C4-2B (cell line): ENCODE measurements around the gene PLXNA2.

Experiments
- H3K27ac ChIP-seq: fragments of 450-650 bp; 2 replicates; pipeline ENCODE4 v1.5.1; 2017
- ZFX ChIP-seq: fragments of 450-650 bp; IDR thresholded peaks from 2 replicates; pipeline ENCODE4 v1.6.1; 2017
- TF ChIP-seq, protein P1 (sequence below): fragments of 450-650 bp; conservative IDR thresholded peaks from 2 replicates; pipeline ENCODE4 v1.5.1; 2017; ENCODE audit warnings: mild to moderate bottlenecking

PLXNA2 gene

DNA sequence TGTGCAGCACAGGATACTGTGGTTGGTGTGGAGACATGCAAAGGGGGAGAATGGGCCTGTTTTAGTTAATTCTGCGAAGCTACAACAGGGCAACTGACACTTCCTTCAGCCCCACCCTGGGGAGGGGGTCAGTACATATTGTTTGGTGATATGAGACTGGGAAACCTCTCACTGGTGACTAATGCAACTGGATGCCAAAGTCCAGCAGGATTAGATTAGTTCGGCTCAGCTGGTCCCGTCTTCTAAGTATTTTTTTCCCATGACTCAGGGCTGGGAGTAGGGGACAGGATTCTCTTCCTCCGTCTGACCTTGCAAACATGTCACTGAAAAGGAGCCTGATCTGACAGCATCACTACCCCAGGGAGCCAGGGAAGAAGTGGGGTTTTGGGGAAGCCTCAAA, 43.0 kb downstream of the PLXNA2 start:
- no peak for TF ChIP-seq ZFX
- TF ChIP-seq, protein P1, sequence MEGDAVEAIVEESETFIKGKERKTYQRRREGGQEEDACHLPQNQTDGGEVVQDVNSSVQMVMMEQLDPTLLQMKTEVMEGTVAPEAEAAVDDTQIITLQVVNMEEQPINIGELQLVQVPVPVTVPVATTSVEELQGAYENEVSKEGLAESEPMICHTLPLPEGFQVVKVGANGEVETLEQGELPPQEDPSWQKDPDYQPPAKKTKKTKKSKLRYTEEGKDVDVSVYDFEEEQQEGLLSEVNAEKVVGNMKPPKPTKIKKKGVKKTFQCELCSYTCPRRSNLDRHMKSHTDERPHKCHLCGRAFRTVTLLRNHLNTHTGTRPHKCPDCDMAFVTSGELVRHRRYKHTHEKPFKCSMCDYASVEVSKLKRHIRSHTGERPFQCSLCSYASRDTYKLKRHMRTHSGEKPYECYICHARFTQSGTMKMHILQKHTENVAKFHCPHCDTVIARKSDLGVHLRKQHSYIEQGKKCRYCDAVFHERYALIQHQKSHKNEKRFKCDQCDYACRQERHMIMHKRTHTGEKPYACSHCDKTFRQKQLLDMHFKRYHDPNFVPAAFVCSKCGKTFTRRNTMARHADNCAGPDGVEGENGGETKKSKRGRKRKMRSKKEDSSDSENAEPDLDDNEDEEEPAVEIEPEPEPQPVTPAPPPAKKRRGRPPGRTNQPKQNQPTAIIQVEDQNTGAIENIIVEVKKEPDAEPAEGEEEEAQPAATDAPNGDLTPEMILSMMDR: no peak
- no peak overlapping the region for H3K27ac ChIP-seq

DNA sequence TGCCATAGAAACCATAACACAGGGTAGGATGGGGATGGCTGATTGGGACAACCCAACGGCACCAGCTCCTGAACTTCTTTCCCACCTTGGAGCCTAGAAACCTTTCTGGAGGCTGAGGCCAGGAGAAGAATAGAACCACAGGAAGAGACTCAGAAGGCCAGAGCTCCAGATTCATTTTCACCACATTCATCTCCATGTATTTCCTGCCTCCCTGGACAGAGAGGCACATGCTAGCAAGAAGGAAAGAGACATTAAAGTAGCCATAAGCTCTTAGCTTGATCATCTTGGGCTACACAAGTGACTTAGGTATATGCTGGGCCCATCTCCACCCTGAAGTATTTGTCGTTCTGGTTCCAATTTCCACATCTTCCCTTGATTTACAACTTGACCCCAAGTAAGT, 44.1 kb downstream of the PLXNA2 start:
- no peak overlapping the region for H3K27ac ChIP-seq
- TF ChIP-seq ZFX: no peak
- TF ChIP-seq, protein P1: no peak

DNA sequence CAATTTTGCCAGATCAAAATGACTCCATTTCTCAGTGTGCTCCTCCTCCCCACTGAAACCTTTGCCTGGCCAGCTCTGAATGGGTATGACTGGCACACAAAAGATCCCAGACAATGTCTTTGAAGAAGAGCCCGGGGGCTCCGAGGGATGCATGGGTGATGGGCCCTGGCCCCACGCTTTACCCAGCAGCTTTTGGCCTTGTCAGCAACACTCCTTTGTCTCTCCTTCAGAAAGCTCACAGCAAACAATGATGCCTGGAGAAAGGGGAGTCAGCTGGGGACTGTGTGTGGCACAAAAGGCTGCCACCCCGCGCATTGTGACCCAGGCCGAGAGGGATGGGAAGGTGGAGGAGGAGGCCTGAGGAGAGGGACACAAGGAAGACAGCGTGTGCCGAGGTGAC, 45.9 kb downstream of the PLXNA2 start:
- no peak overlapping the region for H3K27ac ChIP-seq
- TF ChIP-seq, protein P1: no peak
- TF ChIP-seq ZFX: no peak

DNA sequence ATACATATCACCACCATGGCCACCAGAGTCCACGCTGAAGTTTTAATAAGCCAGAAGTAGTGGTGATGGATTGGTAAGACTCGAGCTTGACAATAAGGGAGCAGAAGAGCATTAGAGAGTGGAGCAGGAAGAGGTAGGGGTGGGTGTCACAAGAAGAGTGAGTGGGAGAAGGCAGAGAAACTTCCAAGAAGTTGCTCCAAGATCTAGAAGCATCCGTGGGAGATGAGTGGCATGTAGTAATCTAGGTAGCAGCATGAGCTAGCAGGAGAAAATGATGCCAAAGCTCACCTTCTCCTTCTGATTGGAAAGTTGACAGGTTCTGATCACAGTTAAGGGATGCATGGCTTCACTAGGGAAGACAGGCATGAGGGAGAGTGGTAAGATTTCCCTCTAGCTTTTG, 49.2 kb downstream of the PLXNA2 start:
- TF ChIP-seq ZFX: no peak
- TF ChIP-seq, protein P1: no peak

DNA sequence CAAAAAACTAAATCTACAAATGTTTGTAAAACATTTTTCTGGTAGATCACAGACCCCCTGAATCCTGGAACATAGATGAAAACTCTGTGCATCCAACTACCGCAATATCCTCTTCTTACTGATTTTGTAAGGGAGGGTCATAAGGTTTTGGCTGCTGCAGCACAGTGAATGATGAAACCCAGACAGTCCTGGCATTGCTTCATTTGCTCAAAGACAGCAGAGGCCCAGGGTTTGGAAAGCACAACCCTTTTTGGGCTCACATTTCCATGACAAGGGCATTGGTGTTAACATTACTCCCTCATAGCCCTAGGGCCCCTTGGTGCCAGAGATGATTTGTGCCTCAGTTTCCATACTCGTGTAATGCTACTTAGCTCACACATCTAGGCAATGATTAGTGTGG, 51.2 kb downstream of the PLXNA2 start:
- TF ChIP-seq, protein P1: no peak
- no peak for TF ChIP-seq ZFX
- no peak overlapping the region for H3K27ac ChIP-seq

More for the DNA sequence above, 49.2 kb downstream of the PLXNA2 start:
- H3K27ac ChIP-seq: no peak overlapping the region

DNA sequence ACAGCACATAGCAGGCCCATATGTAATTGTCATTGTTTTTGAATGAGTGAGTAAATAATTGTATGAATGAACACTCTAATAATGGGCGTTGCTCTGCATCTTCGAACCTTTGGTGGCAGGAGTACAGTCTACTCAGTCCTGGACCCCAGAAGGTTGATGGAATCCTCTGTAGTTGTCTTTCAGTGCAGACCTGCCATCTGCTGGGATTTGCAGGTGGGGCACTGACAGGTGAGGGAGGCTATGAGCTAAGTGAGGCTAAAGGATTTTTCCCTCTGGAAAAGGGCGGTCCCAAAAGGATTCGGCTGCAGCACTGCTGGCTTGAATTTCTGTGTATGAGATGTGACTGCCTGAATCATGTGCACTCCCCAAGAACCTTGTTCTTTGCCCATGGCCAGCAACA, 53.4 kb downstream of the PLXNA2 start:
- H3K27ac ChIP-seq: no peak overlapping the region
- no peak for TF ChIP-seq ZFX
- TF ChIP-seq, protein P1: no peak

DNA sequence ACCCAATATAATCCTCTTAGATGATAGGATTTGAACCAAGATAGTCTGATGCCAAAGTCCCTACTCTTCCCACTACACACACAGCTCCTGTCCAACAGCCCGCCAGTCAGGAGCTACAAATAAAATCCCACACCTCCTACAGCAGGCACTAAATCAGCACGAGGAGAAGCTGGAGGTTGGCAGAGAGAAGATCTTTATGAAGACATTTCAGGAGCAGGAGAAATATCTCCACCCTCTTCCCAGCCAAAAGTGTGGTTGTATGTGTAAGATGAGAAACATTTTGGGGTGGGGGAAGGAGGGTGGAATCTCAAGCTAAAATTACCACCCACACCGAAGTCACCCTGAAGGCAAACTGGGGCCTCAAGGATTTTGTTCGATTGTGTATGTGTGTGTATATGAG, 54.5 kb downstream of the PLXNA2 start:
- TF ChIP-seq, protein P1: no peak
- no peak for TF ChIP-seq ZFX
- H3K27ac ChIP-seq: no peak overlapping the region

DNA sequence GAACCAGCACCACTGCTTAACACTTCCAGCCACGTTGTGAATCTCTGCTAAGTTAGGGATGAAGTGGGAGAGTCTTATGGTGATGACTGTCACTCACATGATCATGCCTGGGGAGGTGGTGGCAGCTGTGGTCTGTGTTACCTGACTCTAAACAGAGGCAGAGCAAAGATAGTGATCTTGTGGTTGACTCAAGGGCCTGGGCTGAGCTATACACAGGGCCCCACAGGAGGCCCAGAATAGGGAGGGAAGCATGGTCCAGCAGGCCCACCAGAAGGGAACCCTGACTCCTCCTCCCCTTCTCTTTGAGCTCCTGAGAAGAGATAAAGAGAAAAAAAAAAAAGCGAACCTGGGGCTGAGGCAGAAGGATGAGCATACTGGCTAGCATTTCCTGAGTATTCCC, 55.0 kb downstream of the PLXNA2 start:
- no peak overlapping the region for H3K27ac ChIP-seq

More for the DNA sequence above, 55.0 kb downstream of the PLXNA2 start:
- TF ChIP-seq, protein P1: no peak
- TF ChIP-seq ZFX: no peak
